Measurements from ENCODE around the gene P3H3.
"Not testable (repeated sequence)": the region's sequence is repeated elsewhere in the genome, so short reads cannot be mapped to it uniquely, and the experiment has no call there.

P3H3 gene

DNA sequence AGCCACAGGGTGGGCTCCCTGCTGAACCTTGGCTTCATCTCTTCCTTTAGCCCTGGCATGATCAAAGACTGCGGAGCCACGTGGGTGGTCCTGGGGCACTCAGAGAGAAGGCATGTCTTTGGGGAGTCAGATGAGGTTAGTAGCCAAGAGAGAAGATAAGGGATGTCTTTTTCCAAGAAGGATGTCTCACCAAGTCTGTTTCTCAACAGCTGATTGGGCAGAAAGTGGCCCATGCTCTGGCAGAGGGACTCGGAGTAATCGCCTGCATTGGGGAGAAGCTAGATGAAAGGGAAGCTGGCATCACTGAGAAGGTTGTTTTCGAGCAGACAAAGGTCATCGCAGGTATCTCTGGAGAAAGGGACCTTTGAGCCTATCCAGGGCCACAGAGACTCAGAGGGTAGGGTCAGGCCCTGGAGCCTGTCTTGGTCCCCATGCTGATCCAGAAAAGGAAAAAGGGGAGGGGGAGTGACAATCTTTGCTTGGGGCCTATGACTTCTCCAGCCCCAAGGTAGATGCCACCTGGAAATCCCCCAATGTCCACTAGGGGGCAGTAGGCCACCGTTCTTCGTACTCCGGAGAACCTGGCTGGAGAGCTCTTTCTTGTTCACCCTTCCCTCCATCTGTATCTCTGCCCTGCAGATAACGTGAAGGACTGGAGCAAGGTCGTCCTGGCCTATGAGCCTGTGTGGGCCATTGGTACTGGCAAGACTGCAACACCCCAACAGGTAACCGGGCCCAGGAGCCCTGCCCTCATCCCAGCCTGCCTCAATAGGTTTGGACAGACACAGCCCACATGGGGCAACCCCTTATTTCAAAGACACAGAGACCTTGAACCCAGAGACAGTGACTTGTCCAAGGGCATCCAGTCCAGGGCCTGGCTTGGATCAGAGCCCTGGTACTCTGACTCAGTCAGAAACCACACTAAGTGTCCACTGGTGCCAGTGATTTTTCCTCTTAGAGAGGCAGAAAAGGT is 41.1 kb downstream of the P3H3 start:
- peaks cover 48% of the 10 kb centered on the region for H3K4me1 ChIP-seq (ENCODE audit: control insufficient read depth, insufficient read depth, low read length)
- no peaks in the 10 kb centered on the region for H3K9me3 ChIP-seq (ENCODE audit: control insufficient read depth, insufficient read depth, low read depth, low read length)
- H3K36me3 ChIP-seq (ENCODE audit: control insufficient read depth, insufficient read depth, low read length): peaks cover 45% of the 10 kb centered on the region
- peak overlapping the region; percentile 98 for H3K9ac ChIP-seq (ENCODE audit: low read length)
- H3K27me3 ChIP-seq (ENCODE audit: control insufficient read depth, insufficient read depth, low read length): no peaks in the 10 kb centered on the region
- H3K27ac ChIP-seq (ENCODE audit: low read depth, low read length): no peak overlapping the region
- peak overlapping the region; percentile 91 for H3K4me3 ChIP-seq (ENCODE audit: low read depth, low read length)

DNA sequence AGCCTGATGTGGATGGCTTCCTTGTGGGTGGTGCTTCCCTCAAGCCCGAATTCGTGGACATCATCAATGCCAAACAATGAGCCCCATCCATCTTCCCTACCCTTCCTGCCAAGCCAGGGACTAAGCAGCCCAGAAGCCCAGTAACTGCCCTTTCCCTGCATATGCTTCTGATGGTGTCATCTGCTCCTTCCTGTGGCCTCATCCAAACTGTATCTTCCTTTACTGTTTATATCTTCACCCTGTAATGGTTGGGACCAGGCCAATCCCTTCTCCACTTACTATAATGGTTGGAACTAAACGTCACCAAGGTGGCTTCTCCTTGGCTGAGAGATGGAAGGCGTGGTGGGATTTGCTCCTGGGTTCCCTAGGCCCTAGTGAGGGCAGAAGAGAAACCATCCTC is 42.1 kb downstream of the P3H3 start:
- H3K4me3 ChIP-seq (ENCODE audit: low read depth, low read length); H3K27ac ChIP-seq (ENCODE audit: low read depth, low read length); H3K9ac ChIP-seq (ENCODE audit: low read length); H3K9me3 ChIP-seq (ENCODE audit: control insufficient read depth, insufficient read depth, low read depth, low read length); H3K27me3 ChIP-seq (ENCODE audit: control insufficient read depth, insufficient read depth, low read length): not testable (repeated sequence)
- H3K36me3 ChIP-seq (ENCODE audit: control insufficient read depth, insufficient read depth, low read length): peaks cover 35% of the 10 kb centered on the region
- H3K4me1 ChIP-seq (ENCODE audit: control insufficient read depth, insufficient read depth, low read length): peaks cover 48% of the 10 kb centered on the region

DNA sequence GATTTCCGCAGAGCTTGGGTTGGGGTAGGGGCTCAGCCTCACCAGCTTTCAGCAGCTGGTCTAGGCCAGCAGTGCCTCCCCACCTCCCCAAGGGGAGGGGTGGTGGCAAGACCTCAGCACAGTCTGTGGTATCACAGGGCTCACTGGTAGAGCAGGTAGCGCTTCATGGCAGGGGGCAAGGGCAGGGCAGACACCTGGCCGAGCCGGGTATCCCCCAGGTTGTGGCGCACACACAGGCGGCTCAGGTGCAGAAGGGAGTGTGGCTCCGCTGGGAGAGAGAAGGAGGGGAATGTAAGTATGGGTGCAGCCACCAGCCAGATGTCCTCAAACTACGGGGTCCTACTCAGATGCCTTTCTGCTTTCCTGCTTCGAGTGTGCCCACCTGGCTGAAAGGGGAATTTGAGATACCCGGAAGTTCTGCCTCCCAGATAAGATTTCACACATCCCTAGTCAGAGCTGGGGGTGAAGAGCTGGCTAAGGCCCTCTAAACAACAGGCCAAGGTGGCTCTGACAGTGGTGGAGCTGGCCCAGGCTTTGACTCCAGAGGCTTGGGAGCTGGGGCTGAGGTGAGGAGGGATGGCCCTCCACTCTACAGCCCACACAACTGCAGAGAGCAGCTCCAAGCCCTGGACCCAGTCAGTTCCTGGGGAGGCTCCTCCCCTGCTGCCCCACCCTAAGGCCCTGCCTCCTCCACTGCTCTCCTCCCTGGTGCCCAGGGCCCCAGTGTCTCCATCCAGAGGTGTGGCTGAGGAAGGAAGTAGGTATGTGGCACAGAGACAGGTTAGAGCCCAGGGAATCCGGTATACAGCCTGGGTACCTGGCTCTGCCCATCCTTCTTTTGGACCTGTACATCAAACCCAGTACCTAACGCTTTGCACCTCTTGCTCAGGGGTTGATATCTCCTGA is 43.1 kb downstream of the P3H3 start:
- Histone ChIP-seq H3K27me3 (ENCODE audit: control insufficient read depth, insufficient read depth, low read length) (no peaks in the 10 kb centered on the region), H3K27ac (ENCODE audit: low read depth, low read length) (no peak overlapping the region), H3K4me3 (ENCODE audit: low read depth, low read length) (peak overlapping the region; percentile 98), H3K36me3 (ENCODE audit: control insufficient read depth, insufficient read depth, low read length) (peaks cover 33% of the 10 kb centered on the region), H3K9me3 (ENCODE audit: control insufficient read depth, insufficient read depth, low read depth, low read length) (no peaks in the 10 kb centered on the region), H3K4me1 (ENCODE audit: control insufficient read depth, insufficient read depth, low read length) (peaks cover 40% of the 10 kb centered on the region), H3K9ac (ENCODE audit: low read length) (peak overlapping the region; percentile 93)

DNA sequence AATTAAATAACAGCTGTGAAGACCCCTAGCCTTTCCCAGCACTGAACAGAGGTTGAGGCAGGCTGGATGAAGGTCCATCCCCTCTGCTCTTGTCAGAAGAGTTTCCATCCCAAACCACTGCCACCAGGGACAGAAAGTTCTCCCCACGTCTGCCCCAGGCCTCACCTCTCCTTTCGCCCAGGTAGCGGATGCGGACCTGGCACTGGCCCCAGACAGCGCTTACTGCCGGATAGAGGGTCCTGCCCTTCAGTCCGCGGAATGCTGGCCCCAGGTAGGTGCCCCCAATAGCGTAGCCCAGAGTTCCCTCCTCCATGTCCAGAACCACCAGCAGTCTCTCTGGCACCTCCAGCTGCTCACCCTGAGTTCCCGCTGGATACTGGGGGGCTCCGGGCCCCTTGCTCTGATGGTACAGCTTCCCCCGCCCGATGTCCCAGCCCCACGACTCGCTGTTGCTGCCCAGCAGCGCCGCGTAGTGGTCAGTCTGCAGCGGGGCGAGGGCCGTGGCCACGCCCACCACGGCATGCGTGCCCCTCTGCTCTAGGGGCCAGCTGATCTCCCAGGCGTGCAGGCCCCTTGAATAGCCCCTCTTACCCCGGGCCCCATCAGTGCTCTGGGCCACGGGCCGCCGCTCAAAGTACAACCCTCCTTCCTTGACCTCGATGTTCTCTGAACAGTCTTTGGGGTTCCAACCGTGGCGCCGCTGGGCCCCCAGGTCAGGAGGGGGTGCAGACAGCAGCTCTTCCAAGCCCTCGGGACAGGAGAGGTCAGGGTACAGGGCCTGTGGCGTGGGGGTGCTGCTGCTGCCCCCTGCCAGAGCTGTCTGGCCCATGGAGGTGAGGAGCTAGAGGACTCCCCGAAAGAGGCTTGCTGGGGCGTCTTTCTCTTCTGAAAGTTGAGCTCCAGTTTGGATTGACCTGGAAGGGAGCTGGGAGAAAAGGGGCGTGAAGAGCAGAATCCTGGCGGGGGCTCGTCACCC is 44.2 kb downstream of the P3H3 start:
- H3K27me3 ChIP-seq (ENCODE audit: control insufficient read depth, insufficient read depth, low read length): no peaks in the 10 kb centered on the region
- peak overlapping the region; percentile 93 for H3K9ac ChIP-seq (ENCODE audit: low read length)
- peak overlapping the region; percentile 68; the same call in 1 of the 2 replicates for H3K27ac ChIP-seq (ENCODE audit: low read depth, low read length)
- H3K4me3 ChIP-seq (ENCODE audit: low read depth, low read length): peak overlapping the region; percentile 98
- peaks cover 38% of the 10 kb centered on the region for H3K36me3 ChIP-seq (ENCODE audit: control insufficient read depth, insufficient read depth, low read length)
- H3K9me3 ChIP-seq (ENCODE audit: control insufficient read depth, insufficient read depth, low read depth, low read length): no peaks in the 10 kb centered on the region
- peaks cover 32% of the 10 kb centered on the region for H3K4me1 ChIP-seq (ENCODE audit: control insufficient read depth, insufficient read depth, low read length)

DNA sequence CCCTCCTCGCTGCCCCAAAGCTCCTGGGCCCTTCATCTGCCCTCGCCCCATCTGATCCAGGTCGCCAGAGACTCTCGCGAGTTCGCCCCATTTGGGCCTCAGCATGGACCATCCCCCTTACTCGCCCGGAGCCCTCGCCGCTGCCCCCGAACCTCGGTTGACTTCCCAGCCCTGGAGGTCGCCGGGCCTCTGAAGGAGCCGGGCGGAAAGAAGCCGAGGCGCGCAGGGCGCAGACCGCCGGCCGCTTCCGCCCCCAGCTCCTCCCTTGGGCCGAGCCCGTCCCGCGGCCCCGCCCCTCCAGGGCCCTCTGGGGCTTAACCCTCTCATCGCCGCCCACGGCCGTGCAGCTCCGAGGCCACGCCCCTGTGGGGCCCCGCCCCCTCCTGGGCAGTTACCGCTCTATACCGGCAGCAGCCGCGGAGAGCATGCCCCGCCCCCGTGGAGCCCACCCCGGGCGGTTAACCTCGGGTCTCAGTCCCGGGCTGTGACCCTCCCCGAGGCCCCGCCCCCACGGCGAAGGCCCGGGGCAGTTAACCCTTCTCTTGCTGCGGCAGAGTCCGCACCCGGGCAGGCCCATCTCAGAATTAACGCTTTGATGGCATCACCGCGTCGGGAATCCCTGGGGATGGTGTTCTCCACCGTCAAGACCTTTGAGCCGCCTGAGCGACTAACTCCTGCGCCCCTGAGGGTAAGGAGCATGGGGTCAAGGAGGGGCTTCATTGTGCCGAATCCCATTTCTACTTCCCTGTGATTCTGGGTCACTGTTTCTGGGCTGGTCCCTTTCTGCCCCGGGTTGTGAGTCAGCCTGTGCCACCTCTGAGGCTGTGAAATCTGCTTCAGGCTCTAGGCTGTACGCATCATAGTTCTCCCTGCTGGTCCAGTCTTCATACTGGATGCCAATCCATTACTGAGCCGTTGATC is 45.1 kb downstream of the P3H3 start, which contains the start of gene SPSB2:
SPSB2 (minus strand) TSS at position 210 of the 921 bp plus-strand sequence. CDS start 402 bp downstream, outside the sequence.
- Histone ChIP-seq H3K9ac (ENCODE audit: low read length) (peak within 1 kb of the TSS; percentile 93), H3K27ac (ENCODE audit: low read depth, low read length) (peak within 1 kb of the TSS; percentile 68; the same call in 1 of the 2 replicates), H3K9me3 (ENCODE audit: control insufficient read depth, insufficient read depth, low read depth, low read length) (no peaks in the 10 kb centered on the region), H3K4me3 (ENCODE audit: low read depth, low read length) (peak within 1 kb of the TSS; percentile 98), H3K36me3 (ENCODE audit: control insufficient read depth, insufficient read depth, low read length) (peaks cover 39% of the 10 kb centered on the region), H3K27me3 (ENCODE audit: control insufficient read depth, insufficient read depth, low read length) (no peaks in the 10 kb centered on the region), H3K4me1 (ENCODE audit: control insufficient read depth, insufficient read depth, low read length) (peaks cover 31% of the 10 kb centered on the region)

DNA sequence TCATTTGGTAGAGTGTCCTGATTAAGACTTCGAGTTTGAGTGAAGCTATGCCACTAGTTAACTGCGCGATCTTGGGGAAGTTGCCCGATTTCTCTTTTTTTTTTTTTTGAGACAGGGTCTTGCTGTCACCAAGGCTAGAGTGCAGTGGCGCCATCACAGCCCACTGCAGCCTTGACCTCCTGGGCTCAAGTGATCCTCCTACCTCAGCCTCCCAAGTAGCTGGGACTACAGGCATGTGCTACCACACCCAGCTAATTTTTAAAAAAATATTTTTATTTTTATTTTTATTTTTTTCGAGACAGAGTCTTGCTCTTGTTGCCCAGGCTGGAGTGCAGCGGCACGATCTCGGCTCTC is 45.8 kb downstream of the P3H3 start:
- H3K9ac ChIP-seq (ENCODE audit: low read length): peak overlapping the region; percentile 73
- not testable (repeated sequence) for H3K9me3 ChIP-seq (ENCODE audit: control insufficient read depth, insufficient read depth, low read depth, low read length); H3K27me3 ChIP-seq (ENCODE audit: control insufficient read depth, insufficient read depth, low read length)
- peak overlapping the region; percentile 52; the same call in 1 of the 2 replicates for H3K27ac ChIP-seq (ENCODE audit: low read depth, low read length)
- peak overlapping the region; percentile 70 for H3K4me3 ChIP-seq (ENCODE audit: low read depth, low read length)
- H3K4me1 ChIP-seq (ENCODE audit: control insufficient read depth, insufficient read depth, low read length): peaks cover 25% of the 10 kb centered on the region
- peaks cover 36% of the 10 kb centered on the region for H3K36me3 ChIP-seq (ENCODE audit: control insufficient read depth, insufficient read depth, low read length)

DNA sequence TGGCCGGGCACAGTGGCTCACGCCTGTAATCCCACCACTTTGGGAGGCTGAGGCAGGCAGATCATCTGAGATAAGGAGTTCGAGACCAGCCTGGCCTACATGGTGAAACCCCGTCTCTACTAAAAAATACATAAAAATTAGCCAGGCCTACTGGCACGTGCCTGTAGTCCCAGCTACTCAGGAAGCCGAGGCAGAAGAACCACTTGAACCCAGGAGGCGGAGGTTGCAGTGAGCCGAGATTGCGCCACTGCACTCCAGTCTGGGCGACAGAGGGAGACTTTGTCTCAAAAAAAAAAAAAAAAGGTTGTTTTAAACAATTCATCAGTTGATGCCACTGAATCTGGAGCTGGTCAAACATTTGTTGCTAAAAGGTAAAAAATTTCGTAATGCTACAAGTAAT is 51.6 kb downstream of the P3H3 start:
- H3K4me1 ChIP-seq (ENCODE audit: control insufficient read depth, insufficient read depth, low read length); H3K27ac ChIP-seq (ENCODE audit: low read depth, low read length); H3K9me3 ChIP-seq (ENCODE audit: control insufficient read depth, insufficient read depth, low read depth, low read length); H3K9ac ChIP-seq (ENCODE audit: low read length); H3K4me3 ChIP-seq (ENCODE audit: low read depth, low read length); H3K27me3 ChIP-seq (ENCODE audit: control insufficient read depth, insufficient read depth, low read length): not testable (repeated sequence)
- peaks cover 27% of the 10 kb centered on the region for H3K36me3 ChIP-seq (ENCODE audit: control insufficient read depth, insufficient read depth, low read length)

DNA sequence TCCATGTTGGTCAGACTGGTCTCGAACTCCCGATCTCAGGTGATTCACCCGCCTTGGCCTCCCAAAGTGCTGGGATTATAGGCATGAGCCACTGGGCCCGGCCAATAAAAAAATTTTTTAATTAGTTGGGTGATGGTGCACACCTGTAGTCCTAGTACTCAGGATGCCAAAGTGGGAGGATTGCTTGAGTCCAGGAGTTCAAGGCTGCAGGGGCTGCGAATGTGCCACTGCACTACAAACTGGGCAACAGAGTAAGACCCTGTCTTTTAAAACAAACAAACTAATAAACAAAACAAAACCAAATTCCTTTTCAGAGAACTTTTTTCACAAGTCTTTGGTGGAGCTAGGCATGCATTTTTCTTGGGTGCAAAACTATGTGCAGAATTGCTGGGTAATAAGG is 55.0 kb downstream of the P3H3 start:
- Histone ChIP-seq H3K4me3 (ENCODE audit: low read depth, low read length) (no peak overlapping the region), H3K27ac (ENCODE audit: low read depth, low read length) (no peak overlapping the region), H3K9me3 (ENCODE audit: control insufficient read depth, insufficient read depth, low read depth, low read length) (no peaks in the 10 kb centered on the region), H3K4me1 (ENCODE audit: control insufficient read depth, insufficient read depth, low read length) (peaks cover 24% of the 10 kb centered on the region), H3K9ac (ENCODE audit: low read length) (no peak overlapping the region), H3K27me3 (ENCODE audit: control insufficient read depth, insufficient read depth, low read length) (no peaks in the 10 kb centered on the region), H3K36me3 (ENCODE audit: control insufficient read depth, insufficient read depth, low read length) (peaks cover 17% of the 10 kb centered on the region)

DNA sequence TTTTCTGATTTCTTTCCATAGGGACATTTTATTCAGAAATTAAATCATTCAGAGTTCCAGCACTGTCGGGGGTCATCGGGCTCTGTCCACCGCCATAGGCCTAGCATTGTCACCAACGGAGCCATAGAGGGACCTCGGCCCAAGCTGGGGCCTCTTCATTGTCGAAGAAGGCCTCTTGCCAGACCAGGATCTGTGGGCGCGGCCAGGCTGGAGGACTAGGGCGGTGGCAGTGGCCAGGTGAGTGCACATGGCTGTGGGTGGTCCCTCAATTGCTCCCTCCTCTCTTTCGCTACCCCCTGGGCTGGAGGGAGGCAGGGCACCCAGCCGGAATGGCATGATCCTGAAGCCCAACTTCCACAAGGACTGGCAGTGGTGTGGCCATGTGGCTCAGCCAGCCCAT is 55.5 kb downstream of the P3H3 start:
- H3K27me3 ChIP-seq (ENCODE audit: control insufficient read depth, insufficient read depth, low read length): no peaks in the 10 kb centered on the region
- H3K4me3 ChIP-seq (ENCODE audit: low read depth, low read length): no peak overlapping the region
- H3K4me1 ChIP-seq (ENCODE audit: control insufficient read depth, insufficient read depth, low read length): peaks cover 28% of the 10 kb centered on the region
- no peaks in the 10 kb centered on the region for H3K9me3 ChIP-seq (ENCODE audit: control insufficient read depth, insufficient read depth, low read depth, low read length)
- no peak overlapping the region for H3K27ac ChIP-seq (ENCODE audit: low read depth, low read length)
- no peak overlapping the region for H3K9ac ChIP-seq (ENCODE audit: low read length)
- H3K36me3 ChIP-seq (ENCODE audit: control insufficient read depth, insufficient read depth, low read length): peaks cover 17% of the 10 kb centered on the region
